Measurements from ENCODE around the gene CASP10. TPM values are rescaled to one million over a fixed set of nuclear protein-coding genes. Genes with fewer than 3 reads are reported as not detected.
"Not testable (repeated sequence)": the region's sequence is repeated elsewhere in the genome, so short reads cannot be mapped to it uniquely, and the experiment has no call there.

The CASP10 gene
- total RNA-seq: 30.1 and 36.1 TPM in 2 replicates

GRCh38 chr2:201182650-201183364 lies at the start of gene CASP10:
Gene CASP10 (plus strand): TSS chr2:201183141. CDS start chr2:201185778, 2,637 bp downstream.
- DNase-seq (ENCODE audit: low read depth in 2 of 2): peak; percentile 87 to 93

- no peak for DNase-seq (ENCODE audit: low read depth in 2 of 2)
These were observed 47.6 kb upstream of the CASP10 start for GRCh38 chr2:201135386-201135785.

GRCh38 chr2:201136889-201137321 lies 46.0 kb upstream of the CASP10 start:
- peak in 1 of 2 donors; percentile 36 for DNase-seq (ENCODE audit: low read depth in 2 of 2)

GRCh38 chr2:201137505-201138400 lies 45.2 kb upstream of the CASP10 start:
- no peak for DNase-seq (ENCODE audit: low read depth in 2 of 2)

GRCh38 chr2:201138401-201138970 lies 44.5 kb upstream of the CASP10 start:
- no peak for DNase-seq (ENCODE audit: low read depth in 2 of 2)

GRCh38 chr2:201138986-201139781 lies 43.8 kb upstream of the CASP10 start:
- DNase-seq (ENCODE audit: low read depth in 2 of 2): not testable (repeated sequence)

GRCh38 chr2:201139836-201140604 lies 42.9 kb upstream of the CASP10 start:
- DNase-seq (ENCODE audit: low read depth in 2 of 2): no peak

GRCh38 chr2:201144101-201145051 lies 38.6 kb upstream of the CASP10 start:
- no peak for DNase-seq (ENCODE audit: low read depth in 2 of 2)

GRCh38 chr2:201148434-201148990 lies 34.4 kb upstream of the CASP10 start:
- DNase-seq (ENCODE audit: low read depth in 2 of 2): no peak

GRCh38 chr2:201149064-201149820 lies 33.7 kb upstream of the CASP10 start:
- DNase-seq (ENCODE audit: low read depth in 2 of 2): peak in 1 of 2 donors; percentile 89

GRCh38 chr2:201149821-201150165 lies 33.1 kb upstream of the CASP10 start:
- not testable (repeated sequence) for DNase-seq (ENCODE audit: low read depth in 2 of 2)

GRCh38 chr2:201150454-201151020 lies 32.4 kb upstream of the CASP10 start:
- DNase-seq (ENCODE audit: low read depth in 2 of 2): no peak

- peak; percentile 76 to 89 for DNase-seq (ENCODE audit: low read depth in 2 of 2)
These were observed 31.6 kb upstream of the CASP10 start for GRCh38 chr2:201151127-201151981.

GRCh38 chr2:201152517-201152916 lies 30.4 kb upstream of the CASP10 start:
- no peak for DNase-seq (ENCODE audit: low read depth in 2 of 2)

GRCh38 chr2:201152999-201153815 lies 29.7 kb upstream of the CASP10 start:
- no peak for DNase-seq (ENCODE audit: low read depth in 2 of 2)
